Kidney (tissue), 14 donors: ENCODE results near the gene ADM5. TPM values are rescaled to one million over a fixed set of nuclear protein-coding genes. Genes with fewer than 3 reads are reported as not detected.

Experiments used
- DNase-seq, 5 donors: peaks; one replicate each; pipeline ENCODE4 v3.0.0-alpha.2; 2013 to 2020
- FAIRE-seq: peaks from 2 replicates; lab custom pipeline; 2012; peaks lifted over from hg19 to GRCh38; lab: Jason Lieb, UNC
- H3K27ac ChIP-seq, 2 donors: one replicate each; pipeline ENCODE4 v1.7.0; 2013; ENCODE audit warnings: low read depth in 2 of 2, low read length in 2 of 2, inconsistent platforms in 1 of 2
- H3K27me3 ChIP-seq: one replicate; pipeline ENCODE4 v1.7.1; 2013; ENCODE audit warnings: low read length, inconsistent platforms; ENCODE audit not compliant: control insufficient read depth, insufficient read depth
- H3K36me3 ChIP-seq, 3 donors: one replicate each; pipeline versions ENCODE4 v1.7.0 to v1.7.1; 2013; ENCODE audit warnings: low read length in 3 of 3, control low read depth in 1 of 3, inconsistent platforms in 1 of 3; ENCODE audit not compliant: insufficient read depth in 3 of 3, control insufficient read depth in 2 of 3
- H3K4me1 ChIP-seq, 3 donors: one replicate each; pipeline versions ENCODE4 v1.7.0 to v1.7.1; 2013; ENCODE audit warnings: low read length in 3 of 3, inconsistent platforms in 1 of 3, low read depth in 1 of 3; ENCODE audit not compliant: control insufficient read depth in 2 of 3, insufficient read depth in 2 of 3
- H3K4me3 ChIP-seq, 3 donors: one replicate each; pipeline versions ENCODE4 v1.7.0 to v1.8.1; 2013; ENCODE audit warnings: low read length in 3 of 3, control low read depth in 1 of 3, inconsistent platforms in 1 of 3
- H3K9ac ChIP-seq, 3 donors: one replicate each; pipeline versions ENCODE4 v1.7.0 to v1.7.1; 2013; ENCODE audit warnings: low read length in 3 of 3, control low read depth in 1 of 3, inconsistent platforms in 1 of 3
- H3K9me3 ChIP-seq, 3 donors: one replicate each; pipeline versions ENCODE4 v1.7.0 to v1.7.1; 2013; ENCODE audit warnings: low read length in 3 of 3, control low read depth in 1 of 3, inconsistent platforms in 1 of 3; ENCODE audit not compliant: control insufficient read depth in 2 of 3, insufficient read depth in 1 of 3
- intact Hi-C: fragments of 100-400 bp; cut with DNase I; formaldehyde crosslinking; loops from one replicate; pipeline ENCODE4 v1.11.1; 2022
- polyA plus RNA-seq: library from polyadenylated mRNA; stranded (reverse); fragments of 350-450 nt; fragmentation: Illumina TruSeq; extraction: RNeasy Lipid Tissue Mini Kit (QIAGEN cat#74804); gene quantifications from one replicate; pipeline ENCODE4 v1.2.3, GENCODE V29; 2014; ENCODE audit warnings: low read depth, low replicate concordance; ENCODE audit not compliant: insufficient read depth
- total RNA-seq: library from RNA; stranded (reverse); fragmentation: NEBNext Ultra II Directional; extraction: Animal tissue kit (Norgen Biotek cat#: 25700); gene quantifications from one replicate; pipeline ENCODE4 v1.2.1, GENCODE V29; 2021
- TF ChIP-seq, protein P1 (sequence below): IDR thresholded peaks from 3 replicates; pipeline ENCODE4 v1.5.1; 2012; ENCODE audit warnings: mild to moderate bottlenecking, moderate library complexity, borderline replicate concordance; ENCODE audit not compliant: insufficient read depth; ENCODE audit errors: extremely low read depth
- donor health status: control.
- donor health status: control.
- donor health status: control.
- donor health status: control.
- donor health status: control.
- donor health status: DM: yes; HTN: yes; CAD: no.
- donor health status: Normal renal cell carcinoma (clear cell type).

ADM5 gene
- total and polyA plus RNA-seq, 2 donors from 2014 or later, result 0.60 to 2.1 TPM

DNA sequence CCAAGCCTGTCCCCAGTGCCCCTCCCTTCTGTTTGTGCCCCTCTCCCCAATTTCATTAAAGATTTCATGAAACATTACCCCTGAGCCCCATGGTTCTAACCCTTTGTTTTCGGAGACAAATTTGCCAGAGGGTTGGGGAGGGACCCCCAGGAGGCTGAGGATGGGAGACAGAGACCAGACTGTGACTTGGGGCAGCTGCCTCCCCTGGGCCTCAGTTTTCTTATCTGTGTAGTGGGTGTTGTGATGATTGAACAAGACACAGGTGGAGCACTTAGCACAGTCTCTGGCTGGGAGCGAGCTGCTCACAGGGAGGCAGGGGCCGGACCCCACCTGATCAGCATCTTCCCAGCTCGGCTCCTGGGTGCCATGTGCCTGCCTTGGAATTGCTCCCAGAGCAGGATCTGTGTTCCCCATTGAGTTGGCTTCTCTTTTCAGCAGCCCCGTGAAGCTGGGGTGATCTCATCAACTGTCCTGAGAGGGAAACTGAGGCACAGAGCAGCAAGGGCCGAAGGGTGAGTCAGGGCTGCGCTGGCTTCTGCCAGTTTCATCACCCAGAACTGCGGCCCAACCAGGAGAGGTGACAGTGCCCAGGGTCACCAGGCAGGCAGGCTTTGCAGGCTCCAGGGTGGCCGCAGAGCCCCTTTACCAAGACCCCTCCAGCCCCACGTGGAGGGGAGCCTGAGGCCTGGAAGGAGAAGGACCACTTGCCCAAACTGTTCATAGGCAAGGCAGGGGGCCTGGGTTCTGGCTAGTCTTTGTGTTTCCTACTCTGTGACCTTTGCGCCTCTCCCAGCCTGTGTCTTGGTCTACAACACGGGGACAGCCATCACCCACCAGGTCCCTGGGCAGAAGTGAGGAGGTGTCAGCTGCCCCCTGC, 30.6 kb upstream of the ADM5 start:
- Histone ChIP-seq H3K9me3 (no peaks in the 10 kb centered on the region), H3K36me3 (peaks cover 2 to 57% (median 24%) of the 10 kb centered on the region in 3 donors), H3K4me1 (peaks cover 0 to 1% (median 0%) of the 10 kb centered on the region in 3 donors), H3K4me3 (no peak overlapping the region), H3K9ac (no peak overlapping the region), H3K27ac (no peak overlapping the region), H3K27me3 (no peaks in the 10 kb centered on the region)
- DNase-seq (peak in 1 of 5 donors; percentile 60), FAIRE-seq (no peak)
- intact Hi-C loops, result no loop called here
- TF ChIP-seq, protein P1, sequence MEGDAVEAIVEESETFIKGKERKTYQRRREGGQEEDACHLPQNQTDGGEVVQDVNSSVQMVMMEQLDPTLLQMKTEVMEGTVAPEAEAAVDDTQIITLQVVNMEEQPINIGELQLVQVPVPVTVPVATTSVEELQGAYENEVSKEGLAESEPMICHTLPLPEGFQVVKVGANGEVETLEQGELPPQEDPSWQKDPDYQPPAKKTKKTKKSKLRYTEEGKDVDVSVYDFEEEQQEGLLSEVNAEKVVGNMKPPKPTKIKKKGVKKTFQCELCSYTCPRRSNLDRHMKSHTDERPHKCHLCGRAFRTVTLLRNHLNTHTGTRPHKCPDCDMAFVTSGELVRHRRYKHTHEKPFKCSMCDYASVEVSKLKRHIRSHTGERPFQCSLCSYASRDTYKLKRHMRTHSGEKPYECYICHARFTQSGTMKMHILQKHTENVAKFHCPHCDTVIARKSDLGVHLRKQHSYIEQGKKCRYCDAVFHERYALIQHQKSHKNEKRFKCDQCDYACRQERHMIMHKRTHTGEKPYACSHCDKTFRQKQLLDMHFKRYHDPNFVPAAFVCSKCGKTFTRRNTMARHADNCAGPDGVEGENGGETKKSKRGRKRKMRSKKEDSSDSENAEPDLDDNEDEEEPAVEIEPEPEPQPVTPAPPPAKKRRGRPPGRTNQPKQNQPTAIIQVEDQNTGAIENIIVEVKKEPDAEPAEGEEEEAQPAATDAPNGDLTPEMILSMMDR, result no peak

DNA sequence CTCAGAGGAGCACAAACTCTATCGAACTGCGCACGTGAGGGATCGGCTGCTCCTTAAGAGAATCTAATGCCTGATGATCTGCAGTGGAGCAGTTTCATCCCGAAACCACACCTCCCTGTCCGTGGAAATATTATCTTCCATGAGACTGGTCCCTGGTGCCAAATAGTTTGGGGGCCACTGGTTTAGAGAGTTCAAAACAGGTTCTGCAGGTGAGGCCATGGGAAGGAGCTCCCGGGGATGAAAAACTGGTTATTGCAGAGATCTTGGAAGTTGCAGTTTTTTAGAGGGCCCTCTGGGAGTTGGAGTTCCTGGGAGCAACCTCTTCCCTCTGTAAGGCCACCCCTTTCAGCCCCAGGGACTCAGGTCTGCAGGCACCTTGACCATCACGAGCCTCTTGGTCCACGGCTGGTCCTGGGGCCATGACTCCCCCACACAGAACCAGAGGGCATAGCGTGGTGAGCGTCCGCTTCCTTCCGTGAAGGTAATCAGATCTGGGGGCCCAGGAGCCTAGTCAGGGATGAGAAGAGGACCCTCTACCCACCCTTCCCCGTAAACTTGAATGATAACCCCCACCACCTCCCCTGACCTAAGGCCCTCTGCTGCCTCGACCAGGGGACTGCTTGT, 28.9 kb upstream of the ADM5 start:
- Histone ChIP-seq H3K9me3 (no peaks in the 10 kb centered on the region), H3K36me3 (peaks cover 2 to 42% (median 21%) of the 10 kb centered on the region in 3 donors), H3K9ac (no peak overlapping the region), H3K4me3 (no peak overlapping the region), H3K4me1 (peaks cover 0 to 6% (median 6%) of the 10 kb centered on the region in 3 donors), H3K27ac (no peak overlapping the region), H3K27me3 (no peaks in the 10 kb centered on the region)
- FAIRE-seq (no peak), DNase-seq (no peak)
- intact Hi-C loops, result no loop called here
- TF ChIP-seq, protein P1, result no peak

DNA sequence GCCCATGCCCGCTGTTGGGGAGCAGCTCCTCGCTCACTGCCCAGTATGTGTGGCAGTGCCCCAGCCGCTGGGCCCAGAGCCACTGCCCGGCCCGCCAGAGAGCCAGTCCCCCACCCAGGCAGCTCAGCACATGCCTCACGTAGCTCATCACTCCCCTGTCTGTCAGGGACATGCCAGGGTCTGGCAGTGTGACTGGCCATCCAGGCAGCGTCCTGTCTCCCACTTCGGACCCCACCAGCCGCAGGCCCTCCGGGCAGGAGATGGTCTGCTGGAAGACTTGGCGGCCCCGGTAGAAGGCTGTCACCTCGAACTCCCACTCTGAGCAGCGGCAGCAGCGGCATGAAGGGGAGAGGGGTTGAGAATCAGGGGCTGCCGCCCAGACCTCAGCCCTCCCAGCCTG, 27.4 kb upstream of the ADM5 start:
- DNase-seq, result no peak
- Histone ChIP-seq H3K27me3 (no peaks in the 10 kb centered on the region), H3K36me3 (peaks cover 2 to 30% (median 13%) of the 10 kb centered on the region in 3 donors), H3K27ac (no peak overlapping the region), H3K9ac (no peak overlapping the region), H3K9me3 (no peaks in the 10 kb centered on the region), H3K4me3 (no peak overlapping the region), H3K4me1 (peaks cover 0 to 13% (median 11%) of the 10 kb centered on the region in 3 donors)
- no peak for FAIRE-seq
- TF ChIP-seq, protein P1, result no peak
- intact Hi-C loops, result no loop called here
